ENCODE measurements around the gene ROCK1. TPM values are rescaled to one million over a fixed set of nuclear protein-coding genes. Genes with fewer than 3 reads are reported as not detected.

The ROCK1 gene
- total and polyA plus RNA-seq, 2 experiments from 2014 or later = 27.3 to 27.7 TPM

DNA sequence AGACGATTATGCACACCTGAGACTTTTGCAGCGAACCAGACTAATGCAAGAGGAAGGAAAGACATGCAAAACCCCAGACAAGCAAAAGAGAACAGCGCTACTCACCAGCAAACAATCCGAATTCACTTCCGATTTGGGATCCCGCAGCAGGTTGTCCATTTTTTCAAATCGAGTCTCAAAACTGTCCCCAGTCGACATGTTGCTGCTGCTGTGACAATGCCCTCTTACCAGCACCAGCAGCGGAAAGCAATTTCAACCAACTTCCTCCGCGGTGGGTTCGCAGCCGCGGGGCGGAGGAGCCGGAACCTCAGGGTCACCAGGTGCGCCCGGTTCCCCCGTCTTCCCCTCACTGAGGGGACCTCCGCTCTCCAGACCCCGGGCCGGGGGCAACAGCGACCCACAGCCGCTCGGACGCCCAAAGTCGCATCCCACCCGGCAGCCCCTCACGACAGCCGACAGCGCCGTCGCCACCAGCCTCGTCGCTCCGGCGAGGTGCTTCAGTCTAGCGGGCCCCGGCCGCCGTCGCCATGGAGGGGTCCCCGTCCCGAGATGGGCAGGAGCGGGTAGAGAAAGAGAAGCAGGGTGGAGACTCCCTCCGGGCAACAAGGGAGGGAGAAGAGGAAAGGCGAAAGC, 784 bp downstream of the ROCK1 start:
- no peaks in the 10 kb centered on the region for H3K27me3 ChIP-seq
- peaks cover 20% of the 10 kb centered on the region for H3K4me1 ChIP-seq (ENCODE audit: low read depth)
- H3K36me3 ChIP-seq = no peaks in the 10 kb centered on the region
- H3K9me3 ChIP-seq (ENCODE audit: low read depth) = no peaks in the 10 kb centered on the region
- H3K27ac ChIP-seq = peak overlapping the region; percentile 84
- TF ChIP-seq CTCF (IDR thresholded peaks at IDR 0.05; ENCODE audit: low read depth, low read length) = no peak
- H3K4me3 ChIP-seq = peak overlapping the region; percentile 85
- peak; percentile 38 to 52 for DNase-seq (ENCODE audit: low read depth in 1 of 2, low spot score in 1 of 2)

- Histone ChIP-seq H3K27ac (peak overlapping the region; percentile 84), H3K4me3 (peak overlapping the region; percentile 85)
- TF ChIP-seq CTCF (IDR thresholded peaks at IDR 0.05; ENCODE audit: low read depth, low read length) = no peak
Observed at GRCh38 chr18:21109936-21110712, 1.5 kb downstream of the ROCK1 start.

GRCh38 chr18:21105936-21106335, 5.7 kb downstream of the ROCK1 start:
- H3K9me3 ChIP-seq (ENCODE audit: low read depth) = no peaks in the 10 kb centered on the region
- H3K4me3 ChIP-seq = no peak overlapping the region
- DNase-seq (ENCODE audit: low read depth in 1 of 2, low spot score in 1 of 2) = no peak
- no peaks in the 10 kb centered on the region for H3K36me3 ChIP-seq
- peaks cover 20% of the 10 kb centered on the region for H3K4me1 ChIP-seq (ENCODE audit: low read depth)
- H3K27ac ChIP-seq = no peak overlapping the region
- no peaks in the 10 kb centered on the region for H3K27me3 ChIP-seq
- TF ChIP-seq CTCF (IDR thresholded peaks at IDR 0.05; ENCODE audit: low read depth, low read length) = no peak

More at GRCh38 chr18:21109936-21110712, 1.5 kb downstream of the ROCK1 start:
- H3K27me3 ChIP-seq = no peaks in the 10 kb centered on the region
- H3K4me1 ChIP-seq (ENCODE audit: low read depth) = peaks cover 20% of the 10 kb centered on the region
- H3K36me3 ChIP-seq = no peaks in the 10 kb centered on the region
- DNase-seq (ENCODE audit: low read depth in 1 of 2, low spot score in 1 of 2) = no peak
- no peaks in the 10 kb centered on the region for H3K9me3 ChIP-seq (ENCODE audit: low read depth)

- TF ChIP-seq CTCF (IDR thresholded peaks at IDR 0.05; ENCODE audit: low read depth, low read length) = no peak
- Histone ChIP-seq H3K27me3 (no peaks in the 10 kb centered on the region), H3K27ac (no peak overlapping the region), H3K9me3 (ENCODE audit: low read depth) (no peaks in the 10 kb centered on the region), H3K4me3 (no peak overlapping the region), H3K4me1 (ENCODE audit: low read depth) (no peaks in the 10 kb centered on the region), H3K36me3 (no peaks in the 10 kb centered on the region)
- DNase-seq (ENCODE audit: low read depth in 1 of 2, low spot score in 1 of 2) = no peak
Observed at GRCh38 chr18:21101172-21101571, 10.4 kb downstream of the ROCK1 start.

- Histone ChIP-seq H3K36me3 (no peaks in the 10 kb centered on the region), H3K4me1 (ENCODE audit: low read depth) (no peaks in the 10 kb centered on the region), H3K27ac (no peak overlapping the region), H3K4me3 (no peak overlapping the region), H3K9me3 (ENCODE audit: low read depth) (no peaks in the 10 kb centered on the region), H3K27me3 (no peaks in the 10 kb centered on the region)
- no peak for DNase-seq (ENCODE audit: low read depth in 1 of 2, low spot score in 1 of 2)
- TF ChIP-seq CTCF (IDR thresholded peaks at IDR 0.05; ENCODE audit: low read depth, low read length) = no peak
Observed at GRCh38 chr18:21100678-21101077, 10.9 kb downstream of the ROCK1 start.
